HG03469 (cell line): Measurements from ENCODE around the gene PDLIM3.
"Not testable (repeated sequence)": the region's sequence is repeated elsewhere in the genome, so short reads cannot be mapped to it uniquely, and the experiment has no call there.

Experiments
- ATAC-seq: cut with Tn5 transposase; IDR thresholded peaks from one replicate; pipeline ENCODE4 v1.9.1; 2021; ENCODE audit warnings: mild to moderate bottlenecking, moderate library complexity, moderate number of reproducible peaks; ENCODE audit not compliant: unreplicated experiment

Gene PDLIM3

GRCh38 chr4:185554365-185555126, 19.2 kb upstream of the PDLIM3 start:
- ATAC-seq = no peak

- no peak for ATAC-seq
Measured at GRCh38 chr4:185552254-185552653, 16.9 kb upstream of the PDLIM3 start.

- no peak for ATAC-seq
Measured at GRCh38 chr4:185550933-185551332, 15.6 kb upstream of the PDLIM3 start.

- no peak for ATAC-seq
Measured at GRCh38 chr4:185549095-185549639, 13.9 kb upstream of the PDLIM3 start.

- no peak for ATAC-seq
Measured at GRCh38 chr4:185548587-185548986, 13.3 kb upstream of the PDLIM3 start.

GRCh38 chr4:185546335-185546734, 11.0 kb upstream of the PDLIM3 start:
- ATAC-seq = no peak

- no peak for ATAC-seq
Measured at GRCh38 chr4:185542626-185543315, 7.5 kb upstream of the PDLIM3 start.

- ATAC-seq = no peak
Measured at GRCh38 chr4:185541251-185541727, 6.0 kb upstream of the PDLIM3 start.

- ATAC-seq = no peak
Measured at GRCh38 chr4:185540487-185541120, 5.3 kb upstream of the PDLIM3 start.

GRCh38 chr4:185540040-185540439, 4.7 kb upstream of the PDLIM3 start:
- no peak for ATAC-seq

- no peak for ATAC-seq
Measured at GRCh38 chr4:185538806-185539205, 3.5 kb upstream of the PDLIM3 start.

- ATAC-seq = no peak
Measured at GRCh38 chr4:185536411-185536709, 1.1 kb upstream of the PDLIM3 start.

GRCh38 chr4:185535612-185536410, 504 bp upstream of the PDLIM3 start:
- ATAC-seq = no peak

- no peak for ATAC-seq
Measured at GRCh38 chr4:185534511-185534865, 819 bp downstream of the PDLIM3 start.

GRCh38 chr4:185532795-185533324, 2.4 kb downstream of the PDLIM3 start:
- no peak for ATAC-seq

- ATAC-seq = no peak
Measured at GRCh38 chr4:185532293-185532692, 3.0 kb downstream of the PDLIM3 start.

GRCh38 chr4:185531654-185532053, 3.7 kb downstream of the PDLIM3 start:
- ATAC-seq = not testable (repeated sequence)

GRCh38 chr4:185529413-185529812, 5.9 kb downstream of the PDLIM3 start:
- no peak for ATAC-seq

GRCh38 chr4:185524888-185525863, 10.1 kb downstream of the PDLIM3 start:
- no peak for ATAC-seq

- no peak for ATAC-seq
Measured at GRCh38 chr4:185523862-185524261, 11.4 kb downstream of the PDLIM3 start.
